ENCODE data around the gene GTSF1L.
"Not testable (repeated sequence)": the region's sequence is repeated elsewhere in the genome, so short reads cannot be mapped to it uniquely, and the experiment has no call there.

The GTSF1L gene

GRCh38 chr20:43726811-43727338 is at the start of gene GTSF1L:
TSS of gene GTSF1L (minus strand) at chr20:43727002. CDS start at chr20:43726694, 308 bp downstream.
- no peak for DNase-seq

DNA sequence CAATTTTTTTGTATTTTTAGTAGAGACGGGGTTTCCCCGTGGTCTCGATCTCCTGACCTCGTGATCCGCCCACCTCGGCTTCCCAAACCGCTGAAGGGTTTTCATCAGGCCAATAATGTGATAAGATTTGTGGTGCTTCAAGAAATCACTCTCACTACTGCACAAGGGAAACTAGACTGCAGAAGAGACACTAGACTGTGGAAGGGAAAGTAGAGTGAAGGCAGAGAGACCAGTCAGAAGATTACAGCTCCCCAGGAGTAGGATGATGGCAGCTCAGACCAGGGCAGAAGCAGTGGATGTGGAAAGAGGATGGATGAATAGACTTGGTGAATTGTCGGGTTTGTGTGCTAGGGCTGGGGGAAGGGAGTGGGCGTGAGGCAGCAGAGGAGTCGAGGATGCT is 48.0 kb upstream of the GTSF1L start:
- no peak for DNase-seq

DNA sequence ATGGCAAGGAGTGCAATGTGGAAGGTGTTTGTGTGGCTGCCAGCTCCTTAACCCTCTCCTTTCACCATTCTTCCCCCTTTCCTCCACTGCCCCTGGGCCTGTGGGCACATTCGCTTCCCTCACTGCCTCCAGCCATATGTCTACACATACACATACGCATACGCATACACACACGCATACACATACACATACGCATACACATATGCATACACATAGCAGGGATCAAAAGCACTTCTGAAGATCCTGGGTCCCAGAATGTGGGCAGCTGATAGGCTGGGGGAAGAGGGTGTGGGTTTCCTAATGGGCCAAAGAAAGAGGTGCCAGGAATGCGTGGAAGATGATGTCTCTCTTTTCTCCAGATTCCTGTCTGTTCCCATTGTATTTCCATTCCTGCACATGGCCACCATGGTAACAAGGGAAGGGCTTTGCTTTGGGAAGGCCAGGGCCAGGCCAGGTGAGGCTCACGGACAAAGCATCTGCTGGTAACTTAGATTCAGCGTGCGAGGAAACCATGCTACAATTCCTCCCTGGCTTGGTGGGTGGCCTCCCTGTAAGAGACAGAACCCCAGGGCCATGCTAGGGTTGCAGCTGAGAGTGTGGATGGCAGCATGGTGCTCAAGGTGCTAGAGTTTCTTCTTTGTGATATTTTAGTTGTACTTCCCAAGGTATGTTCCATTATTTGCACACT is 44.8 kb upstream of the GTSF1L start:
- DNase-seq = no peak

- no peak for DNase-seq
Measured at GRCh38 chr20:43770342-43770741, 43.5 kb upstream of the GTSF1L start.

DNA sequence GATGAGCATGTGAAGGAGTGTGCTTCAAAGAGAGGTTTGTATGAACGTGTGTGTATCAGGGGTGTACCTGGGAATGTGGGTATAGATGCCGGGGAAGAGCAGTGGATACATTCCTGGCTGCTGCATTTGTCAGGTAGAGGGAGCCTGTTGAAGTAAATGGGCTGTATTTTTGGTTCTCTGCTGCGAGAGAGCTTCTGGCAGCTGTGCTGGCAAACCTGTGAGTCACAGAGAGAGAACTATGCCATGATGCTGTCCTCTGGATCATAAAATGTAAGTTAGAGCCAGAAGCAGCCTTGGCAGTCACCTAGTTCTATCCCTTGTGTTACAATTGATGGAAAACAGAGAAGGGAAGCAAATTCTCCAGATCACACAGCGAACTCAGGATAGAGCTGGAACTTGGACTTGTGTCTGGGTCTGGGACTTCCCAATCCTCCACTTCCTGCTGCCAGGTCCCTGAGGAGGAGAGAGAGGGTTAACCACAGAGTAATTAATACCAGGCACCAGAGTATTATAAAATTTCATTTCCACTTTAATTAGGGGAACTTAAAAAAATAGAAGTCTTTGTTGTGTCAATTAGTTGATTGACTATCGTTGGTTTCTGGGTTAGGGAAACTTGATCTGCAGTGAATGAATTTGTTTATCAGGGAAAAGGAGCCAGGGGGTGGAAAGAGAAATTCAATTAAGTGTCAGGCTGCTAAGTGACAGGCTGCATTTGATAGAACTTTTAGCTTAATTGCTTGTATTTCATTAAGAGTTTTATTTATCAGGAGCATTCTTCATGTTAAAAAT is 41.1 kb upstream of the GTSF1L start:
- DNase-seq = no peak

DNA sequence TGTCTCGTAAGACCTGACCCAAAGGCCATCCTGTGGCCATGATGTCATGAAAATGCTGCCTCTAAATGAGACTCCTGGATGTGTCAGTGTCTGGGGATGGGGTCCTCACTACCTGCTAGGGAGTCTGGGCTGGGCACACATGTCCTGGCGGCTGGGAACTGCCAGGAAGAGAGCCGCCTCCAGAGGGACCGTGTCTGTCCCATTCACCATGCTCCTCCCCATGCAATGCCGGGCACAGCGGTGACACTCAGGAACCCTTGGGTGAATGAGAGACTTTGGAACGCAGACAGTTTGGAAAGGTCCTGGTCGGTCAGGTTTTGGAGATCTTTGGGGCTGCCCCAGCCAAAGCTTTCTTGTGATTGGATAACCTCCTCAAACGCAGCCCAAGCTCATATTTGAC is 40.1 kb upstream of the GTSF1L start:
- DNase-seq = no peak

- DNase-seq = no peak
Measured at GRCh38 chr20:43766385-43766784, 39.6 kb upstream of the GTSF1L start.

- DNase-seq = no peak
Measured at GRCh38 chr20:43765916-43766315, 39.1 kb upstream of the GTSF1L start.

DNA sequence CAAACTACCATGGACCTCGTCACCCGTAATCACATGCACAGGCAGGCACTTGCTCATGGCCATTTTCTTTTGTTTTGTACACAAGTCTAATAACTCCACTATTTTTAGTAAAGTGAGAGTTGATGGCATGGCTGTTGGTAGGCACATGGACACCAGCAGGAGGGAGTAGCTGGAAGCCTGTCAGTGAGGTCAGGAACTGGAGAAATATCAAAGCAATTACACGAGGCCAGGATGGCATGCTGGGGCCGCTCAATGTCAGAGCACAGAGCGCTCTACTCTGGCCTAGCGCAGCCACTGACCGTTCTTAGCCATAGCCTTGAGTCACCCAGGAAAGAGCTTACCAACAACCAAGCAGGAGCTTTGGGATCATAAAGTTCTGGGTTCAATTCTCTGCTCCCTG is 36.1 kb upstream of the GTSF1L start:
- DNase-seq = no peak

GRCh38 chr20:43761386-43762340 is 34.9 kb upstream of the GTSF1L start:
- DNase-seq = no peak

DNA sequence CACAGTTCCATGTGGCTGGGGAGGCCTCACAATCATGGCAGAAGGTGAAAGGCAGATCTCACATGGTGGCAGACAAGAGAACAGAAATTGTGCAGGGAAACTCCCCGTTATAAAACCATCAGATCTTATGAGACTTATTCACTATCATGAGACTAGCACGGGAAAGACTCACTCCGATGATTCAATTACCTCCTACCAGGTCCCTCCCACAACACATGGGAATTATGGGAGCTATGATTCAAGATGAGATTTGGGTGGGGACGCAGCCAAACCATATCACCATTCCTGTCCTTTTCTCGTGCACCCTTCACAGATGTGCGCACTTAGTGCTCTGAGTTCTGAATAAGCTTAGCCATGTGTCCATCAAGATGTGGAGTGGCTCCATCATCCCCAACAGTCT is 31.1 kb upstream of the GTSF1L start:
- not testable (repeated sequence) for DNase-seq

- DNase-seq = no peak
Measured at GRCh38 chr20:43755851-43756250, 29.0 kb upstream of the GTSF1L start.

- no peak for DNase-seq
Measured at GRCh38 chr20:43755390-43755789, 28.6 kb upstream of the GTSF1L start.

- no peak for DNase-seq
Measured at GRCh38 chr20:43752561-43753301, 25.9 kb upstream of the GTSF1L start.

- no peak for DNase-seq
Measured at GRCh38 chr20:43752051-43752360, 25.2 kb upstream of the GTSF1L start.

GRCh38 chr20:43751167-43752050 is 24.6 kb upstream of the GTSF1L start:
- DNase-seq = no peak

- DNase-seq = no peak
Measured at GRCh38 chr20:43750774-43751166, 24.0 kb upstream of the GTSF1L start.

DNA sequence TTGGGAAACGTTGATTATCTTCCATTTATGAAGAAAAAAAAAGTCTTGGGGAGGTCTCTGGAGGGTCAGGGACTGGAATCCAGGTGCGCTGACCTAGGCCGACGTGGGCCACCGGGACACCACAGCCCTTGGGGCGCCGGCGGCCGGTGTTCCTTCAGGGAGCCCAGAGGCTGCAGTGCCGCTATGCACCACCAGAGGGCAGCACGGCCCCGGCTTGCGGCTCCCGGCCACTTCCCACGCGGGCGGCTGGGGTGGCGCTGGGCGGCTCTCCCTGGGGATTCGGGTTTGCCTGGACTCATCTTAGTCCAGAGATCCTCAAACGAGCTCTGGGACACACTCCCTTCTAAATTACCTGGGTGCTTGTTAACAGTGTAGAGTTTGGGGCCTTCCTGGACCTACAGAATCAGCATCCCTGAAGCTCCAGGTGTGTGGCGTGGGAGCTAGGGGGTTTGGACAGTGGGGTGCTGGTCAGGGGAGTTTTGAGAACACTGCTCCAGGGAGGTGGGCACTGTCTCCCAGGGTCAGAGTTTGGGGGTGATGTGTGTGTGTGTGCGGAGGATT is 23.0 kb upstream of the GTSF1L start:
- peak; percentile 93 for DNase-seq

DNA sequence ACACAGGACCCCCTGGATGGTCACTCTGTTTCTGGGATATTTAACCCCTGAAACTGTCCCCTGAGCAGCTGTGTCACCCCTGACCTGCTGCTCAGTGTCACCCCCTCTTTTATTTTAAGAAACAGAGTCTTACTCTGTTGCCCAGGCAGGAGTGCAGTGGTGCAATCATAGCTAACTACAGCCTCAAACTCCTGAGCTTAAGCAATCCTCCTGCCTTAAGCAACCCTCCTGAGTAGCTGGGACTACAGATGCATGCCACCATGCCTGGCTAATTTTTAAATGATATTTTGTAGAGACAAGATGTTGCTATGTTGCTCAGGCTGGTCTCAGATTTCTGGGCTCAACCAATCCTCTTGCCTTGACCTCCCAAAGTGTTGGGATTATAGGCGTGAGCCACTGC is 21.5 kb upstream of the GTSF1L start:
- DNase-seq = no peak

GRCh38 chr20:43746344-43747137 is 19.7 kb upstream of the GTSF1L start:
- no peak for DNase-seq

Measured in 8988T (cell line).